HG03103 (cell line): Measurements from ENCODE around the gene MYBL2.

Source experiments
- ATAC-seq: cut with Tn5 transposase; IDR thresholded peaks from one replicate; pipeline ENCODE4 v1.9.1; 2021; ENCODE audit warnings: low read depth; ENCODE audit not compliant: unreplicated experiment

MYBL2 gene

DNA sequence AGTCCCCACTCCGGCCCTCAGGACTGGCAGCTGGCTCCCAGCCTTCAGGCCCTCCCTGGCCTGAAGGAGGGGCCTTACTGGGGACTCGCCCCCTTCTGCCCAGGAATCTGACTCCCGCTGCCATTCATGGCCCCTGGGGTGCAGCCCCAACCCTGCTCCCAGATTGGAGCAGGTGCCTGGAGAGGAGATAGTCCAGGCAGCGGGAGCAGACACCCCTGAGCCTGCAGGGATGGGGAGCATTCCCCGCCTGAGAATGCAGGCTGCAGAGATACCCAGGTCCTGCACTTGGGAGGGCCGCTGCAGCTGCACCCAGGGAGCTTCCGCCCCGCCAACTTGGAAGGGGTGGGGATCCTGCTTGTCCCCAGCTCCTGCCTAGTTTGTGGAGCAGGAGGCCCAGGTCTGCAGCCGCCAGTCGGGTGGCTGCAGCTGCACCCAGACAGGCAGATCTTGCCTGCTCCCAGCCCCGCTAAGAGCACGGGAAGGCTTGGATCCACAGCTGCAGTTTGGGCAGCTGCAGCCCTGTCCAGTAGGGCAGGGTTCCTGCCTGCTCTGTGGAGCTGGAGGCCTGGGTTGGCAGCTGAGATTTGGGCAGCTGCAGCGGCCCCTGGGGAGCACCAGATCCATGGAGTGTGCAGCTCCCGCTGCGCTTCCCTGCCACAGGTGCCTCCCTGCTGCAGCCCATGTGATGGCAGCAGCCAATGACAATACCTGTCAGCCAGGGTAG is 54.7 kb downstream of the MYBL2 start:
- no peak for ATAC-seq

DNA sequence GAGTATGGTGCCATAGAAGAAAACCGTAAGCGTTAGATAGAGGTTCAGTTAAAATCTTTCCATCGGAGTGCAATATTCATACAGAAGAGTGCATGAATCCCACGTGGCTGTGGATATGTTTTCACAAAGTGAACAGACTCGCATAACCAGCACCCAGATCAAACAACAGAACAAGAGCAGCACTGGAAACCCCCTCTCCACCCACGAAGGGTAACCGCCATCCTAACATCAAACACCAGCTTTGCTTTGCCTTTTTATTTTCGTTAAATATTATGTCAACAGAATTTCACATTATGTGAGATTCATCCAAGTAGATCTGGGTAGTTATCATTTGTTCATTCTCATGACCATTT is 55.2 kb downstream of the MYBL2 start:
- ATAC-seq = no peak

DNA sequence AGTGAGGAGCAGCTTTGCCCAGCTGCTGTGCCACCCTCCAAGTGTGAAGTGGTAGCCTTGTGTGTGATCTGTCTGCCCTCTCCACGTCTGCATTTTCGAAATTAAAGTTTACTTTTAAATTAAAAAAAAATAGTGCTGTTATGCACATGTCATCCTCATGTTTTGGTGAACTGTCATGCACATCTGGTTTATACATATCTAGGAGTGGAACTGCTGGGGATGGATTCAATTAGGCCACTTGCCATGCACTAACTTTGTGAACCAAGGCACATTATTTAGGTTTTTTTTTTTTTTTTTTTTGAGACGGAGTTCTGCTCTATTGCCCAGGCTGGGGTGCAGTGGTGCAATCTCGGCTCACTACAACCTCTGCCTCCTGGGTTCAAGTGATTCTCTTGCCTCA is 56.3 kb downstream of the MYBL2 start:
- no peak for ATAC-seq

DNA sequence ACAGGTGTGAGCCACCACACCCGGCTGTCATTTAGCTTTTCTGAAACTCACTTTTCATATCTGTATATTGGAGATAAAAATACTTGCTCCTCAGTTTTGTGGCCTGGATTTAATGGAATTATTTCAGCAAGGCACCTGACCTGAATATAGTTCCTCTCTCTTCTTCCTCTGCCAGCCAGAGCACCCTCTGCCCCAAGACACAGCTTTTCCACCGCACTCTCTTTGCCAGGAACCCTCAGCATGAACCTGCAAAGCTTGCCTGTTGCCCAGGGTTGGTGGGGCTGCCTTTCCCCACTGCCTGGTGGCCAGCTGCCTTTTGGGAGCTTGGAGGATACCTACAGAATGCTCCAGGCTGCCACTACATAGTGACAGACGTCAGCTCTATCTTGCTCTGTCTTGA is 56.8 kb downstream of the MYBL2 start:
- ATAC-seq = no peak

GRCh38 chr20:43724383-43724782 is 57.5 kb downstream of the MYBL2 start:
- no peak for ATAC-seq

DNA sequence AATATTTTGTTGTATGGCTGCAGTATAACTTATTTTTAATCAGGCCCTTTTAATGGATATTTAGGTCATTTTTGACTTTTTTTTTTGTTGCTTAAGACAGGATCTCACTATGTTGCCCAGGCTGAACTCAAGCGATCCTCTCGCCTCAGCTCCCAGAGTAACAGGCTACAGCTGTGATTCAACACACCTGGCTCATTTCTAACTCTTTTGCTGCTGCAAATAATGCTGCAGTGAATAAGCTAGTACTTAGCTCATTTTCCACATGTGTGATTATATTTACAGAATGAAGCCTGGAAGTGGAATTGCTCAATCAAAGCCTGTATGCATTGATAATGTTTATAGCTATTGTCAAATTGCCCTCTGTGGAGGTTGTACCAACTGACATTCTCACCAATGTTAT is 58.8 kb downstream of the MYBL2 start:
- no peak for ATAC-seq

DNA sequence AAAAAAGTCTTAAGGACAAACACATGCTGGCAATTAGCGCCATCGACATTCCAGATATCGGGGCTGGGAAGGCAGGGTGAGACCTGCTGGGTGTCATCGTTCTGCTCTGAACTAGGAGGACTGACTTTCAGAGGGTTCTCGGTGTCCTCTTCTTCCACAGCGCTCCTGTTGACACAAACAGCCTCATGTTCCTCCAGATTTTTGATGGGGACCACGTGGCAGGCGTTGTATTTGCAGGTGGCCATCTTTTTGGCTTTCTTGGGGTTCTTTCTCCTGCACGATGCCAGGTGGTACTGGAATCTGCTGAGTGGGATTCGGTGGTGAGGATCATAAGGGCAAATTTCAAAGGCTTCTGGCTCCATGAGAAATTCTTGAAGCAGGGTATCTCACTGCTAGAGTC is 59.4 kb downstream of the MYBL2 start:
- no peak for ATAC-seq

DNA sequence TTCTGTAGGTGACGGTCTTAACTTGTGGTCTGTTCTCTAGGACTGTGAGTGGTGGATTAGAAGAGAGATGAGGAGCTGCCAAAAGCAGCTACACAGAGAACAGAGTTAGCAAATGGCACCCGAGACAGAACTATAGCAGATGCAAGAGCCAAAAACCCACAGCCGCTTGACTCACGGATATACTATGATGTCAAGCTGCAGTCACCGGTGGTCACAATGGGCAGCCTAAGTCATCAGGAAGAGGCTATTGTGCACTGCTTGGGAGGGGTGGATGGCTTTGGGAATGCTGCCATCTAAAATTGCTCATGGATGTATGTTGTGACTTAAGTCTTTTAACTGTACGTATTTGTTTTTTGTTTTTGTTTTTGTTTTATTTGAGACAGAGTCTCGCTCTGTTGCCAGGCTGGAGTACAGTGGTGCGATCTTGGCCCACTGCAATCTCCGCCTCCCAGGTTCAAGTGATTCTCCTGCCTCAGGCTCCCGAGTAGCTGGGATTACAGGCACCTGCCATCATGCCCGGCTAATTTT is 60.0 kb downstream of the MYBL2 start, which contains the start of gene GTSF1L:
Gene GTSF1L (minus strand): TSS at position 192 of the 528 bp plus-strand sequence. CDS start 308 bp downstream, outside the sequence.
- no peak for ATAC-seq

DNA sequence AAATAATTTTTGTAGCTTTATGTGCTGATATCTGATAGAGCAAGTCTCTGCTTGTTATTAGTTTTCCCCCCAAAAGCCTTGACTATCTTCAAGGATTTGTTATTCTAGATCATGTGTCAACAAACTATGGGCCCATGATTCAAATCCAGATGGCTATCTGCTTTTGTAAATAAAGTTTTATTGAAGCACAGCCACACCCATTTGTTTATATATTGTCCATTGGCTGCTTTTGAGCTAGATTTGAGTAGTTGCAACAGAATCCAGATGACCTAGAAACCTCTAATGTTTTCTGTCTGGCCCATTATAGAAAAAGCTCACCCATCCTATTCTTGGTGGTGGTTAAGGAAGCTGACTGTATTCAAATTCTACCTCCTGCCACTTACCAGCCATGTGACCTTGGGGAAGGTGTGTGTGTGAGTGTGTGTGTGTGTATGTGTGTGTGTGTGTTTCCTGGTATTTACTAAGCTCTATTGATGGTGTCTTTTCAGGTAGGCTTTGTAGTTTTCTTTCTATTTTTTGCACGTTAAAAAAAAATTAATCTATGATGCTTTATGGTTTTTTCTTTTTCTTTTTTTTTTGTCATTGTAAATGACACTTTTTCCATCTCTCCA is 61.2 kb downstream of the MYBL2 start:
- no peak for ATAC-seq

GRCh38 chr20:43728686-43729255 is 61.9 kb downstream of the MYBL2 start:
- ATAC-seq = no peak

DNA sequence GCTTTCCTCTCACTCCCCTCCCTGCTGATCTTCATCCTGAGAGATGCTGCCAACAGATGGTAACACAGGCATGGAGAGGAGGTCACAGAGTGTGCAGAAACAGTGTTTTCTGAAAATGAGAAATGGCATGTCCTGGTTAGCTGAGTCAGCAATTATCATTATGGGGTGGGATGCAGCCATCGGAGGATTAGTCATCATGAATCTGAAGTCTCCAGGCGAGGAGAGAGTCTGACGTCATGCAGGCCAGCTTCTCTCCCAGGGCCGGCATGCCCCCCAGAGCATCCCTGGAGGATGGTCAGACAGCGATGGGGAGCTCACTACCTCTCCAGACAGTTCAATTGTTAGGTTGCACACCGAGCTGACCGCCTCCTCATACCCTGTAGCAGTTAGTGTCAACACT is 64.6 kb downstream of the MYBL2 start:
- ATAC-seq = no peak

- no peak for ATAC-seq
These were observed 65.0 kb downstream of the MYBL2 start for GRCh38 chr20:43731927-43732326.

GRCh38 chr20:43736588-43737158 is 69.8 kb downstream of the MYBL2 start:
- ATAC-seq = peak; percentile 70

GRCh38 chr20:43737925-43738324 is 71.0 kb downstream of the MYBL2 start:
- no peak for ATAC-seq

- ATAC-seq = no peak
These were observed 72.3 kb downstream of the MYBL2 start for GRCh38 chr20:43739148-43739749.

DNA sequence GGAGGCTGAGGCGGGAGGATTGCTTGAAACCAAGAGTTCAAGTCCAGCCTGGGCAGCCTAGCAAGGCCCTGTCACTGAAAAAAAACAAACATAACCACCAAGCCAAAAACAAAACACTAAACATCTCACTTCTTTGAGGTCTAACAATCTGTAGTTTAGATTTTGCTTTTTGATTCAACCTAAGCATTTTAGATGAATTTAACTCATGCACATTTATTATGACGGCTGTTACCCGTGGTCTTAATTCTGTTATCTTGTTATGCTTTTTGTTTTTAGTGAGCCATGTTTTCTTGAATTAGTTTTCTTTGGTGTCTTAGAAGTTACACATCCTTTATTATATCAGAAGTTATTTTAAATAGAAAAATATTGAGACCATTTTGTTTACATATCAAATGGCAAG is 73.7 kb downstream of the MYBL2 start:
- no peak for ATAC-seq

GRCh38 chr20:43744151-43744611 is 77.3 kb downstream of the MYBL2 start:
- ATAC-seq = no peak

DNA sequence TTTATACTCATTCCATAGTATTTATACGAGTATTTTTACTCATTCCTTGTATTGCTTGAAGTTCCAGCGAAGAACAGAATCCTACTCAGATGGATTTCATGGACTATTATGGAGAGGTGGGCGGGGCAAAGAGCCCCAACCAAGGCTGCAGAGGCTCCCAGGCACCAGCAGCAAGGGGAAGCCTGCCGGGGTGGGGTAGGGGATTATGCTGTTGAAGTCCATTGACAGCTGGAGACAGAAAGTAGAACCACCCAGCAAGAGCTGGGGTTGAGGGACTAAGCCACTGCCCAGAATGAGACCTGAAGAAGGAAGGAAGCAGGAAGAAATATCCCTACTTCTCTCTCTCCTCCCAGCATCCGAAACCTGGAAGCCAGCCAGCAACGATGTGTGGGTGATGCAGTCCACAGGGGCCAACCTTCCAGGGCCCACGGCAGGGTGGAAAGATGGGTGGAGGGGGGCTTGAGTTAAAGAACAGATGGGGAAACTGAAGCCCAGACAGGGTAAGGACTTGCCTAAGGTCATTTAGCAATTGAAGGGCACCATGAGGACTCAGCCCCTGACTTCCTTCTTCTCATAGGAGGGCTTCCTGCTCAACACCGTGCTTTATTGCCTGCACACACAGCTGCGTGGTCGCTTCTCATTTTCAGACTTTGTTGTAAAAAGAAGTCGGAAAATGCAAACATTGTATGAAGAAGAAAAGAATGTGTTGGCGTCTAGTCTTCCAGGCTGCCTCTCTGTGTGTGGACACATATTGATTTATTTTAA is 78.2 kb downstream of the MYBL2 start:
- ATAC-seq = no peak

DNA sequence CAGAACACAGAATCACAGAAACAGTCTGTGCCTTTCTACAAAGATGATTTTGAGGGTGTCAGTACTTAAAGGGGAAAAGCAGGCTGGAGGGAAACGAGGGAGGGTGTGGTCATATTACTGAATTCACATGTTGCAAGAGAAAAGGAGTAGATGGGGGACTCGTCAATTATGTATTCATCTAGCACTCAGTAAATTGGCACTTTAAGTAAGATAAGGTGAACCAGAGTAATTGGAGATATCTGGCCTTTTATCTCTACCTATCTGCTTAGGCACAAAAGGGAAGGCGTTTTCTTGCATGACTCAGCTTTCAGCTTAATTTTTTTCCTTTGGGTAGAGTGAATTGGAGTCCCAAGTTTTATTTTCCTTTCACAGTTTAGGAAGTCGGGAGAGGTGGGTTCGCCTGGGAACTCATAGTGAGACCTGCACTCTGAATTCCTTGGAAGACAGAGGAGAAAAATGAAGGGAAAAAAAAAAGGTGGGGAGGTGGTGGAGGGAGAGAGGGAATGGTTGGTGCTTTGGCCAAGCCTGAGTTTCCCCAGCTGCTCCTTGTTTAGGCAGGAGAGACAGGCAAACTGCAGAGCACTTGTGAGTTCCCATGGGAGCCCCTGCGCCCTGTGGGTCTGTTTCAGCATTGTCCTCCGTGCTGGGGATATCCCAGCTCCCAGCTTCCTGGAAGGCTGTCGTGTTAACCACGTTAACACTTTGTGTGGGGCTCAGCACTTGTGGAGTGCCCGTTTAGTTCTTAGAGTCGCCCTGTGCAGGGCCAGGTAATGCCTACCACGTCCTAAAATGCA is 79.6 kb downstream of the MYBL2 start:
- no peak for ATAC-seq
